DMS153 treated with DMSO at 0.1 percent for 48 hours (cell line): ENCODE measurements around the gene SLC7A10.
"Not testable (repeated sequence)": the region's sequence is repeated elsewhere in the genome, so short reads cannot be mapped to it uniquely, and the experiment has no call there.

Experiments
- DNase-seq: peaks from one replicate; lab custom pipeline; 2025; ENCODE audit not compliant: unreplicated experiment; lab: John Stamatoyannopoulos, UW

The SLC7A10 gene

GRCh38 chr19:33186431-33187182 is 39.0 kb downstream of the SLC7A10 start:
- no peak for DNase-seq

GRCh38 chr19:33177417-33177979 is 48.2 kb downstream of the SLC7A10 start:
- no peak for DNase-seq

DNA sequence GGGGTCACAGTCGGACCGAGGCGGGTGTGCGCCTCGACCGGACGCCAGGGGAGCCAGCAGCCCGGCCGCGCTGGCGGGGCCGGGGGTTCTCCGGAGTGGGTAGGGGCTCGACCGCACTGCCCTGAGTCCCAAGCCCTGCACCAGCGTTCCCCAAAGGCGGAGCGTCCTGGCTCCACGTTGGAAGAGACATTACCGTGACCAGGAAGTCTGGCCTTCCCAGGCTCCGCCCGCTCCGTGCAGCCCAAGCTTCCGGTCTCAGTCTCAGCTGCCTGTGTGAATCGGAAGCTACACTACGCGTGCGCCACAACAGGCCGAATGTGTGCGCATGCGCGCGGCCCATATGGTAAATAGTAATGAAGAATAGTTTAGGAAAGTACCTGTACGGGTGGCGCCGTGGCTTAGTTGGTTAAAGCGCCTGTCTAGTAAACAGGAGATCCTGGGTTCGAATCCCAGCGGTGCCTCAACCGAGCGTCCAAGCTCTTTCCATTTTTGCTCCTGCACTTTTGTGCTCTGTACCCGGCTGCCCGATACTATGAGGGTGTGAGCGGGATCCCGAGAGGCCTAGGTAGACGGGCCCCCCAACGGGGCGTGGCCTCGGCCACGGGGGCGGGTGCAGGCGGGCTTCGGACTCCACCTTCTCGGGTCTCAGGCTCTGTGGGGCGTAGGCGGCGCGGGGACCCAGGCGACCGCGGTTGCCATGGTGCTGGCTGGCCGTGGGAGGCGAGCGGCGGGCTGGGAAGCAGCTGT is 48.8 kb downstream of the SLC7A10 start:
- DNase-seq, result peak; percentile 100

DNA sequence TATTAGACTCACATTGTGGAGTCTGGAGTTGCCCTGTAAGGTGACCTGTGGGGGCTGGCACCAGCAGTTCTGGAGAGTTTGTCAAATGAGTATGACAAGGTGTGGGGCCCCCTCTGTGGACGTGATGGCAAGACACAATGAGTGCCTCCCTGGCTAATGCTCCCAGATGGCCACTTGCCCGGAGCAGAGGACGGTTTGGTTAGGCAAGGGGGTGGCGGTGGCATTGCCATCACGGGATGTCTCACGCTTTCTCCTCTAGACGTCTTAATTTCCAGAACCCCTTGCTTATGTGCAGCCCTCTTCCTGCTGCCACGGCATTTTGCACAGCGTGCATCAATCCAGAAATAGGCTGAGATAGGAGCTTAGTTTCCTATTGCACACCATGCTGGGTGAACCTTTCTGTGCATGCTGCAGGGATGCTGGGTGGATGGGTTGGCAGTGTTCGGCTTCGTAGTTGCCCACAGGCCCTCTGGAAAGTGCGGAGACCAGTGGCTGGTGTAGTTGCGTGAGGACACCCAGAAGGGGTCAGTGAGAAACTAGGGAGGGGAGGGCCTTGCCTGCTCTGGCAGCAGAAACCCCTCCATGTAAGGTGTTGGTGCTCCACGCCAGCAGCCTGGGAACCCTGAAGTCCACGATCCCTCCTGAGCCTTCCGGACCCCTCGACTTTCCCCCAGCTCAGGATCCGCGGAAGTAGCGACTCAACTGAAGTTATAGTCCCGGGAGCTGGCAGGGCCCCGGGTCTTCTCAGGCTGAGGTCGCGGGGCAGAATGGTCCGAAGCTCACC is 49.6 kb downstream of the SLC7A10 start:
- no peak for DNase-seq

DNA sequence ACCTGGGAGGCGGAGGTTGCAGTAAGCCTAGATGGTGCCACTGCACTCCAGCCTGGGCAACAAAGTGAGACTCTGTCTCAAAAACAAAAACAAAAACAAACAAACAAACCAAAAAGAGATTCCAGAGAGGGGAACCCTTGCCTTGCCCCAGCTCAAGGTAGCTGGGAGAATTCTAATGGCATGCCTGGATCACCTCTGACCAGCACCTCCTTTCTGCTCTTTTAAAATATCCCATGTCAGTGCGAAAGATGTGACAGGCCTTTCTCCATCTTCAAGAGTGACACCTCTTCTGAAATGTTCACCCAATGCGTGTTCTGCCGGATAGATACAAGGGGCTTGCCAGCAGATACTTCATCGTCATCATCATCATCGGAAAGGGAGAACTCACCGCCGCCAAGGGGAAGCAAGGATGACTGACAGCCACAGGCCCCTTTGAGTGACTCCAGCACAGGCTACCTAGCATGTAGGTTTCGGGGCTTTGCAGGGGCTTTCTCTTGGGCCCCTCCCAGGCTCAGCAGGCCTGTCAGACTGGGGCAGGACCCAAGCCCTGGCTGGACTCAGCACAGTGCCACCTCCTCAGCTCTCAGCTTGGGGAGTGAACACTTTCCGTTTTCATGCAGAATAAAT is 50.4 kb downstream of the SLC7A10 start:
- DNase-seq, result no peak

GRCh38 chr19:33174186-33174585 is 51.5 kb downstream of the SLC7A10 start:
- DNase-seq, result no peak

- no peak for DNase-seq
Measured at GRCh38 chr19:33171916-33172359, 53.7 kb downstream of the SLC7A10 start.

DNA sequence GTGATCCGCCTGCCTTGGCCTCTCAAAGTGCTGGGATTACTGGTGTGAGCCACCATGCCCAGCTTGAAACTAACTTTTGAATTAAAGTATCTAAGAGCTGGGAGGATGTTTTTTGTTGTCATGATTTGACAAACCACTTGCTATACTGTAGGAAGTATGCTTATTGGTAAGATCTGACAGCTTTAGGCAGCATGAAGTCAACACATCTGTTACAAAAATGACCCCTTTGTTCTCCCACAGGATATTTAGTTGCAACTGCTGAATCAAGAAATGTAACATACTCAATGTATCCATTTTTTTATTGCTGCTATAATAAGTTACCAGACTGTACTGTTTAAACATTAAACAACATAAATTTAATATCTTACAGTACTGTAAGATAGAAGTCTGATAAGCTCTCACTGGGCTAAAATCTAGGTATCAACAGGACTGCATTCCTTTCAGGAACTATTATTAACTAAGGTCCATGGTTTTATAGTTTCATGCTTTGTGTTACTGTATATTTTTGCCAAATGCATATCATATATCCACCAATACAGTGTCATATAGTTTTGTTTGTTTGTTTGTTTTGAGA is 54.3 kb downstream of the SLC7A10 start:
- no peak for DNase-seq

- no peak for DNase-seq
Measured at GRCh38 chr19:33168528-33168927, 57.1 kb downstream of the SLC7A10 start.

- no peak for DNase-seq
Measured at GRCh38 chr19:33167438-33167837, 58.2 kb downstream of the SLC7A10 start.

- not testable (repeated sequence) for DNase-seq
Measured at GRCh38 chr19:33166037-33166436, 59.6 kb downstream of the SLC7A10 start.

GRCh38 chr19:33163481-33163880 is 62.2 kb downstream of the SLC7A10 start:
- no peak for DNase-seq

DNA sequence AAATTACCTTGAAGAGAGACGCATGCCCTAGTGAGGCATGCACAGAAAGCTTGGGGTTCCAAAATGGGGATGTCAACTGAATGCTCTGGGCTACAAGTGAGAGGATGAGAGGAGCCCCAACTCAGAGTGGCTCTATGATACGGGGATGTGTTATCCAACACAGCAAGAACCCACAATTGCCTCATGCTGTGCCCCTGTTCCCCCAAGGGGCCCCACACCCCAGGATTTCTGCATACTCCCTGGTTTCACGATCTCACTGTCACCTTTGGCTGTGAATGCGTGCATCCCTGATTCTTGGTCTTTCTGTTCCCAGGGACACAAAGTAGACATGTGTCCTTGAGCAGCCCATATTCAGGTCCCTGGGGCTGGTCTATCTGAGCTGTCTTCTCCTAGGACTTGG is 64.4 kb downstream of the SLC7A10 start:
- no peak for DNase-seq

- no peak for DNase-seq
Measured at GRCh38 chr19:33159893-33160292, 65.8 kb downstream of the SLC7A10 start.

- no peak for DNase-seq
Measured at GRCh38 chr19:33159149-33159548, 66.5 kb downstream of the SLC7A10 start.
